Measurements from ENCODE around the gene PKD1L1. TPM values are rescaled to one million over a fixed set of nuclear protein-coding genes. Genes with fewer than 3 reads are reported as not detected.

Gene PKD1L1
- total and polyA plus RNA-seq, 12 donors = 0.11 to 1.0 (median 0.17) TPM; not detected in 1

DNA sequence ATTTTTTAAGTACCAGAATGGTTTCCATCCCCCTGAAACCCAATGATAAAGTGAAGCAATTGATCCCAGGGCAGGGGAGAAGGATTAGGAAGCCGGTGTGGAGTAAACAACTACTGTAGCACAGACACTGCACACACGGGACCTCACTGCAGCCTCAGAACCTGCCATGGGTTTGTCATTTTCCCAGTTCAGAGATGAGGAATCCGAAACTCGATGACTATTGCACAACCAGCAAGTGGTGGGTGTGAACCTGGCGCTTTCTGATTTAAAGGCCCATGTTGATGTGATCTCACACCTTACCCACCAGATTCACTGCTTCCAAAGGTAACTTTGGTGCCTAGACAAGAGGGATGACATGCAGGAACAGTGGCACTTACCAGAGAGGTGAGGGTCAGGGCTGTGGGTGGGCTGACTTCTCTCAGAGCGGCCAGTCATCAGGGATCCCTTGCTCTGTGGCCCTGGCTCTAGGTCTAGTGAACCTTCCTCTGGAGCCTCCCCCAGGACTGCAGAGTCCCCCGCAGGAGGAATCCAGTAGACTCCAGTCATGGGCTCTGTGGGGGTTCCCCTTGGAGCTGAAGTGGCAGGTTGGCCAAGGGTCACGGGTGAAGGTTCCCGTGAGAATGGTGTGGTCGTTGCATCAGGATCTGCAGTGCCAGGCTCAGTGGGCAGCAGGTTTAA, 62.8 kb downstream of the PKD1L1 start:
- H3K36me3 ChIP-seq (replicated peaks in 1 of 2) = no peaks in the 10 kb centered on the region
- H3K4me3 ChIP-seq = no peak overlapping the region
- no peaks in the 10 kb centered on the region for H3K27me3 ChIP-seq
- H3K9me3 ChIP-seq (replicated peaks in 1 of 3) = no peaks in the 10 kb centered on the region
- H3K4me1 ChIP-seq (replicated peaks in 1 of 2) = no peaks in the 10 kb centered on the region
- no peak overlapping the region for H3K27ac ChIP-seq
- intact Hi-C loops (cut with DNase I) = no loop called here
- no peak for TF ChIP-seq POLR2A (IDR thresholded peaks at IDR 0.05)
- TF ChIP-seq, protein P1, sequence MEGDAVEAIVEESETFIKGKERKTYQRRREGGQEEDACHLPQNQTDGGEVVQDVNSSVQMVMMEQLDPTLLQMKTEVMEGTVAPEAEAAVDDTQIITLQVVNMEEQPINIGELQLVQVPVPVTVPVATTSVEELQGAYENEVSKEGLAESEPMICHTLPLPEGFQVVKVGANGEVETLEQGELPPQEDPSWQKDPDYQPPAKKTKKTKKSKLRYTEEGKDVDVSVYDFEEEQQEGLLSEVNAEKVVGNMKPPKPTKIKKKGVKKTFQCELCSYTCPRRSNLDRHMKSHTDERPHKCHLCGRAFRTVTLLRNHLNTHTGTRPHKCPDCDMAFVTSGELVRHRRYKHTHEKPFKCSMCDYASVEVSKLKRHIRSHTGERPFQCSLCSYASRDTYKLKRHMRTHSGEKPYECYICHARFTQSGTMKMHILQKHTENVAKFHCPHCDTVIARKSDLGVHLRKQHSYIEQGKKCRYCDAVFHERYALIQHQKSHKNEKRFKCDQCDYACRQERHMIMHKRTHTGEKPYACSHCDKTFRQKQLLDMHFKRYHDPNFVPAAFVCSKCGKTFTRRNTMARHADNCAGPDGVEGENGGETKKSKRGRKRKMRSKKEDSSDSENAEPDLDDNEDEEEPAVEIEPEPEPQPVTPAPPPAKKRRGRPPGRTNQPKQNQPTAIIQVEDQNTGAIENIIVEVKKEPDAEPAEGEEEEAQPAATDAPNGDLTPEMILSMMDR (IDR thresholded peaks at IDR 0.05) = no peak
- WGBS, 4 donors = 75 to 83% (median 80%) methylated on average over 6 to 10 of the region's 10 CpGs
- DNase-seq = peak in 1 of 7 donors; percentile 13

DNA sequence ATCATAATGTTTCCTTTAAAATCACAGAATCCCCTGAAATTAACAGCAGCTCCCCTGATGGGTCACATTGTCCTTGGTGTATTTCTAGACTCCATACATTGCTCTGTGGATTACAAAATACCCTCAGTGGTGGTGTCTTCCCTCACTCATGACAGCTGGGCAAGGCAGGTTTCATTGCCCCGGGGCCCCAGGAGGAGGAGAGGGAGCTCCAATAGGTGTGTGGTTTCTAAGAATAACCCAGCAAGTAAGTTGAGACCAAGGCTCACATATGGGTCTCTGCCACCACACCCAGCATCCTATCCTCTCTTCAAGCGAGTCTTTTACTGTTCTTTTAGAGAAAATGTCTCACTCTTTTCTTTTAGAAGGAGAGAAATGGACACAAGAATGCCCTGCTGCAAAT, 63.6 kb downstream of the PKD1L1 start:
- 29 to 81% (median 68%) methylated on average over 2 of the region's 2 CpGs for WGBS, 4 donors
- no peak for TF ChIP-seq POLR2A (IDR thresholded peaks at IDR 0.05)
- TF ChIP-seq, protein P1 (IDR thresholded peaks at IDR 0.05) = no peak

DNA sequence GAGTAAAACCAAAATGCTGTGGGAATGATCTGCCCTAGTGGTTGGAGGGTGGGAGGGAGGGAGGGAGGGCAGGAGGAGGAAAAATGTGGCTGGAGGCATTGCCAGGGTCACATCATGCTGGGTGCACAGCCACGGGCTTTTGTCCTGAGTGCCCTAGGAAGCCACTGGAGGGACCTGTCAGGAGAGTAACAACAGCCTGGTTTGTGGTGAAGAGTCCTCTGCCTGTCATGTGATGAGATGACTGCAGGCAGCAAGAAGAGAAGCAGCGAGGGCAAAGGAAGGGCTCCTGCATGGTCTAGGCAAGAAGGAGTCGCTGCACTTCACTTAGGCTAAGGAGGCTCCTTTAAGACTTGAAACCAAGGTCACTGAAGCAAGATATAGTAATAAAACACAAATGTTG, 65.6 kb downstream of the PKD1L1 start:
- H3K27ac ChIP-seq = no peak overlapping the region
- peak in 1 of 7 donors; percentile 17 for DNase-seq
- intact Hi-C loops (cut with DNase I) = no loop called here
- H3K4me3 ChIP-seq = no peak overlapping the region
- 73 to 85% (median 76%) methylated on average over 3 of the region's 3 CpGs for WGBS, 4 donors
- H3K27me3 ChIP-seq = no peaks in the 10 kb centered on the region
- no peaks in the 10 kb centered on the region for H3K4me1 ChIP-seq (replicated peaks in 1 of 2)
- H3K36me3 ChIP-seq (replicated peaks in 1 of 2) = no peaks in the 10 kb centered on the region
- no peaks in the 10 kb centered on the region for H3K9me3 ChIP-seq (replicated peaks in 1 of 3)
- TF ChIP-seq POLR2A (IDR thresholded peaks at IDR 0.05) = no peak
- TF ChIP-seq, protein P1 (IDR thresholded peaks at IDR 0.05) = no peak

More for the DNA sequence above, 63.6 kb downstream of the PKD1L1 start:
- no peaks in the 10 kb centered on the region for H3K27me3 ChIP-seq
- H3K27ac ChIP-seq = no peak overlapping the region
- intact Hi-C loops (cut with DNase I) = no loop called here
- no peaks in the 10 kb centered on the region for H3K4me1 ChIP-seq (replicated peaks in 1 of 2)
- no peaks in the 10 kb centered on the region for H3K9me3 ChIP-seq (replicated peaks in 1 of 3)
- H3K36me3 ChIP-seq (replicated peaks in 1 of 2) = no peaks in the 10 kb centered on the region
- no peak for DNase-seq
- no peak overlapping the region for H3K4me3 ChIP-seq

DNA sequence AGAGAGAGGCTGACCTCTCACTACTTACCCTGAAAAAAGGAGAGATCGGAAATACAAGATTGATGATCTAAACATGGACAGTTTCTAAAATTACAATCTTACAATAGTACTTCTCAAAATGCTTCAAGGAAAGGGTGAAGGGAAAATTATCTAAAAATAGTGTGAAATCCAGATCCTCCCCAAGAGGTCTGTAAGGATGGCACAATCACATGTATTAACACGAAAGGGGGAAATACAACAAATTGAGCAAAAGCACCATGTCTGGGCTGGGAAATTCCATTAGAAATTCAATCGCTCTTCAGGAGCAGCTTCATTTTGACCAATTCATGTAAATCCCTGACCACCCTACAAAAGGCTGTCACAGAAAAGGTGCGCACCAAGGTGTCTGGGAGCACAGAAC, 67.0 kb downstream of the PKD1L1 start:
- H3K4me1 ChIP-seq (replicated peaks in 1 of 2) = no peaks in the 10 kb centered on the region
- H3K27ac ChIP-seq = no peak overlapping the region
- TF ChIP-seq, protein P1 (IDR thresholded peaks at IDR 0.05) = no peak
- TF ChIP-seq POLR2A (IDR thresholded peaks at IDR 0.05) = no peak
- H3K9me3 ChIP-seq (replicated peaks in 1 of 3) = no peaks in the 10 kb centered on the region
- WGBS, 4 donors = 70 to 90% (median 76%) methylated on average over 4 of the region's 4 CpGs
- H3K36me3 ChIP-seq (replicated peaks in 1 of 2) = no peaks in the 10 kb centered on the region
- H3K4me3 ChIP-seq = no peak overlapping the region
- no peak for DNase-seq
- intact Hi-C loops (cut with DNase I) = no loop called here
- H3K27me3 ChIP-seq = no peaks in the 10 kb centered on the region

Measured in adrenal gland (tissue), 12 donors.